NCI-H345 treated with DMSO at 0.1 percent for 48 hours (cell line): Measurements from ENCODE around the gene AP4E1.
"Not testable (repeated sequence)": the region's sequence is repeated elsewhere in the genome, so short reads cannot be mapped to it uniquely, and the experiment has no call there.

ENCODE experiments used
- DNase-seq: peaks from one replicate; lab custom pipeline; 2025; ENCODE audit not compliant: unreplicated experiment; lab: John Stamatoyannopoulos, UW

Gene AP4E1

GRCh38 chr15:50888054-50888453, 20.4 kb upstream of the AP4E1 start:
- no peak for DNase-seq

GRCh38 chr15:50889589-50889988, 18.9 kb upstream of the AP4E1 start:
- DNase-seq, result no peak

GRCh38 chr15:50890751-50891150, 17.7 kb upstream of the AP4E1 start:
- DNase-seq, result no peak

GRCh38 chr15:50891159-50891558, 17.3 kb upstream of the AP4E1 start:
- DNase-seq, result no peak

- no peak for DNase-seq
These were observed 14.5 kb upstream of the AP4E1 start for GRCh38 chr15:50893976-50894375.

GRCh38 chr15:50901390-50901789, 7.1 kb upstream of the AP4E1 start:
- DNase-seq, result not testable (repeated sequence)

- DNase-seq, result no peak
These were observed 4.3 kb upstream of the AP4E1 start for GRCh38 chr15:50904211-50904610.

GRCh38 chr15:50905055-50905454, 3.4 kb upstream of the AP4E1 start:
- no peak for DNase-seq

- DNase-seq, result no peak
These were observed 1.4 kb upstream of the AP4E1 start for GRCh38 chr15:50906954-50907600.

GRCh38 chr15:50907601-50908208, 778 bp upstream of the AP4E1 start:
- DNase-seq, result peak; percentile 0

GRCh38 chr15:50909010-50909317, 481 bp downstream of the AP4E1 start:
- DNase-seq, result peak; percentile 16

- DNase-seq, result not testable (repeated sequence)
These were observed 1.9 kb downstream of the AP4E1 start for GRCh38 chr15:50910426-50910795.

GRCh38 chr15:50911001-50911400, 2.5 kb downstream of the AP4E1 start:
- DNase-seq, result no peak

GRCh38 chr15:50911621-50912020, 3.1 kb downstream of the AP4E1 start:
- DNase-seq, result no peak

GRCh38 chr15:50916400-50916799, 7.9 kb downstream of the AP4E1 start:
- DNase-seq, result no peak

- DNase-seq, result not testable (repeated sequence)
These were observed 10.9 kb downstream of the AP4E1 start for GRCh38 chr15:50919359-50919758.

GRCh38 chr15:50925281-50925680, 16.8 kb downstream of the AP4E1 start:
- no peak for DNase-seq

GRCh38 chr15:50929062-50929461, 20.6 kb downstream of the AP4E1 start:
- no peak for DNase-seq

GRCh38 chr15:50930792-50931191, 22.3 kb downstream of the AP4E1 start:
- no peak for DNase-seq

GRCh38 chr15:50933341-50933740, 24.9 kb downstream of the AP4E1 start:
- DNase-seq, result no peak

- DNase-seq, result no peak
These were observed 30.0 kb downstream of the AP4E1 start for GRCh38 chr15:50938525-50938924.

GRCh38 chr15:50939911-50940310, 31.4 kb downstream of the AP4E1 start:
- no peak for DNase-seq

GRCh38 chr15:50940506-50940905, 32.0 kb downstream of the AP4E1 start:
- no peak for DNase-seq
